GM12875 (cell line): ENCODE results near the gene EFEMP1.

Experiments used
- H3K4me3 ChIP-seq: one replicate; pipeline ENCODE4 v1.5.1; 2011; ENCODE audit warnings: low read depth, low read length, control low read depth
- TF ChIP-seq, protein P1 (sequence below): IDR thresholded peaks from 2 replicates; pipeline ENCODE4 v1.5.1; 2011; ENCODE audit warnings: low read depth, mild to moderate bottlenecking, control low read depth, inconsistent platforms, low read length, moderate library complexity, borderline replicate concordance; ENCODE audit not compliant: insufficient read depth

Gene EFEMP1

DNA sequence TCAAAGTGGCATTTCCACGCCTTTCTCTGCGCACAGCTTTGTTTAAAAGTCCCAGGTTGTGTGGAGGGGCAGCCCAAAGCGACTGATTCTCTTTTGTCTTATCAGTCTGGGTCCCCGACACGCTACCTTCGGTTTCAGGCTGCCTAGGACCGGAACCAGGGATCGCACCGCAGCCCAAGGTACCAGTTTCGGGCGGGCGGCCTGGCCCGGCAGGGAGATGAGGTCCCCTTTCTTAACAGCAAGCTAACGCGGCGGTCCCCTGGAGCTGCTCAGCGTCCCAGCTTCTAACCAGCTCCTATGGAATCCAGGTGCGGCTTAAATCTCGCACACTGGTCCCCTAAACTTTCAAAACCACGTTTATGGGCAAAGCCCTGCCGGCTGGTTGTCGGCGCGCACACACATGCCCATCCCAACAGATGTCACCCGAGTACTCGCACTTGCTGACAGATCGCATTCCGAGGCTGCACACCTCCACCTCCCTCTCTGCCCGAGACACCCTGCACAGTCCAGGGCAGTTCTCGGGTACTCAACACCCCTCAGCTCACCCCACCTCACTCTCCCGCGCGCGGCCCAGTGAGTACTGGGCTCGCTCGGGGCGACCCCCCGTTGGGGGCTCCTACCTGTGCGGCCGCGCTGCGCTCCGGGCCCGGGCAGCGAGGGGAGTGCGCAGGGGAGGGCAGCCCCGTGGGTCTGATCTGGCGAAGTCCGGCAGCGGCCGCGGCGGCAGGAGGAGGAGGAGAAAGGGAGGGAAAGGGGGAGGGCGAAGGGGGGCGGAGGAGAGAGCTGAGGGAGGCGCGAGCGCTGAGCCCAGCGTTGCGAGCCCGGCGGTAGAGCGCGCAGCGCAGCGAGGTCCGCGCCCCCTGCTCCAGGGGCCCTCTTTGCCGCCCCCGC lies at the start of gene EFEMP1:
Gene EFEMP1 (minus strand): TSS at position 692 of the 891 bp plus-strand sequence. CDS start 1,342 bp downstream, outside the sequence.
- no peak within 1 kb of the TSS for H3K4me3 ChIP-seq
- TF ChIP-seq, protein P1, sequence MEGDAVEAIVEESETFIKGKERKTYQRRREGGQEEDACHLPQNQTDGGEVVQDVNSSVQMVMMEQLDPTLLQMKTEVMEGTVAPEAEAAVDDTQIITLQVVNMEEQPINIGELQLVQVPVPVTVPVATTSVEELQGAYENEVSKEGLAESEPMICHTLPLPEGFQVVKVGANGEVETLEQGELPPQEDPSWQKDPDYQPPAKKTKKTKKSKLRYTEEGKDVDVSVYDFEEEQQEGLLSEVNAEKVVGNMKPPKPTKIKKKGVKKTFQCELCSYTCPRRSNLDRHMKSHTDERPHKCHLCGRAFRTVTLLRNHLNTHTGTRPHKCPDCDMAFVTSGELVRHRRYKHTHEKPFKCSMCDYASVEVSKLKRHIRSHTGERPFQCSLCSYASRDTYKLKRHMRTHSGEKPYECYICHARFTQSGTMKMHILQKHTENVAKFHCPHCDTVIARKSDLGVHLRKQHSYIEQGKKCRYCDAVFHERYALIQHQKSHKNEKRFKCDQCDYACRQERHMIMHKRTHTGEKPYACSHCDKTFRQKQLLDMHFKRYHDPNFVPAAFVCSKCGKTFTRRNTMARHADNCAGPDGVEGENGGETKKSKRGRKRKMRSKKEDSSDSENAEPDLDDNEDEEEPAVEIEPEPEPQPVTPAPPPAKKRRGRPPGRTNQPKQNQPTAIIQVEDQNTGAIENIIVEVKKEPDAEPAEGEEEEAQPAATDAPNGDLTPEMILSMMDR, result no peak

DNA sequence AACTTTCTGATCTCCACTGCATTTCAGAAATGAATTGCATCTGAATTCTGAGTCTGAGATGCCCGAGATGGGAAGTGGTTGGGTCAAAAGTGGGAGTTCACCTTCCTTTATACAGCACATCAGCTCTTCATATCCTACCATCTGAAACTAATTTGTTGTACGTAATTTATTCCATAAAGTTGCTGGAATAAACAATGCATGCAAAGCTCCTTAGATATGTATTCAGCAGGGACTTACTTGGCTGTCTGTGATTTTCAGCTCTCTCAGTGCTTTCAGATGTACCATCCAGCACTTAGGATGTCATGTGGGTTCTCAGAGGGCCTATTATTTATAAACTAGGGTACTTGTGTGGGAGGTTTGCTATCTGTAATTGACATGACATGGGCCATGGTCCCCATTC lies 46.9 kb upstream of the EFEMP1 start:
- no peak overlapping the region for H3K4me3 ChIP-seq
- TF ChIP-seq, protein P1, result no peak

DNA sequence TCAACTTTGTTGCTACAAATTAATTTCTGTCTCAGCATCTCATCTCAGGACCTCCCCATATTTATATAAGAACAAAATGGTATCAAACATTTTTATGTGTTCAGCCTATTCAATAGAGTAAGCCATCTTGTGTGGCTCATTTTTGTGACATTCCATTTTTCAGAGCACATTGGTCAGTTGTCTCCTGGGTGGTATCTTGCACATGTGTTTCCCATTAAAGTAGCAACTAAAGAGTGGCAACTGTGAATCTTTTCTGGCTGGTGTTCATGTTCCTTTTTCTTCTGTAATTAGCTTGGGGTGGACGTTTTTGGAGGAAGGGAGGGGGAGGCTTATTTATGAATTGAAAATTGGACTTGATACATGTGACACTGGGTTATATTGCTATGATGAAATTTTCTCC lies 45.4 kb upstream of the EFEMP1 start:
- no peak overlapping the region for H3K4me3 ChIP-seq
- TF ChIP-seq, protein P1, result no peak

- TF ChIP-seq, protein P1, result no peak
- no peak overlapping the region for H3K4me3 ChIP-seq
These were observed 43.0 kb upstream of the EFEMP1 start for GRCh38 chr2:55966401-55967118.

- H3K4me3 ChIP-seq, result no peak overlapping the region
- TF ChIP-seq, protein P1, result no peak
These were observed 42.4 kb upstream of the EFEMP1 start for GRCh38 chr2:55965966-55966365.

GRCh38 chr2:55965276-55965675 lies 41.7 kb upstream of the EFEMP1 start:
- H3K4me3 ChIP-seq, result no peak overlapping the region
- TF ChIP-seq, protein P1, result no peak
